Retinal pigment epithelial cell (primary cell): Measurements from ENCODE around the gene DCTPP1.
"Not testable (repeated sequence)": the region's sequence is repeated elsewhere in the genome, so short reads cannot be mapped to it uniquely, and the experiment has no call there.

Experiments
- DNase-seq: peaks from one replicate; pipeline ENCODE4 v3.0.0-alpha.2; 2010; ENCODE audit warnings: low read depth
- H3K4me3 ChIP-seq: 2 replicates; pipeline ENCODE4 v1.5.1; 2011; ENCODE audit warnings: mild to moderate bottlenecking, low read length, control low read depth, moderate library complexity
- TF ChIP-seq, protein P1 (sequence below): conservative IDR thresholded peaks from 2 replicates; pipeline ENCODE4 v1.5.1; 2011; ENCODE audit warnings: low read depth, low read length, control low read depth, inconsistent platforms

Gene DCTPP1

DNA sequence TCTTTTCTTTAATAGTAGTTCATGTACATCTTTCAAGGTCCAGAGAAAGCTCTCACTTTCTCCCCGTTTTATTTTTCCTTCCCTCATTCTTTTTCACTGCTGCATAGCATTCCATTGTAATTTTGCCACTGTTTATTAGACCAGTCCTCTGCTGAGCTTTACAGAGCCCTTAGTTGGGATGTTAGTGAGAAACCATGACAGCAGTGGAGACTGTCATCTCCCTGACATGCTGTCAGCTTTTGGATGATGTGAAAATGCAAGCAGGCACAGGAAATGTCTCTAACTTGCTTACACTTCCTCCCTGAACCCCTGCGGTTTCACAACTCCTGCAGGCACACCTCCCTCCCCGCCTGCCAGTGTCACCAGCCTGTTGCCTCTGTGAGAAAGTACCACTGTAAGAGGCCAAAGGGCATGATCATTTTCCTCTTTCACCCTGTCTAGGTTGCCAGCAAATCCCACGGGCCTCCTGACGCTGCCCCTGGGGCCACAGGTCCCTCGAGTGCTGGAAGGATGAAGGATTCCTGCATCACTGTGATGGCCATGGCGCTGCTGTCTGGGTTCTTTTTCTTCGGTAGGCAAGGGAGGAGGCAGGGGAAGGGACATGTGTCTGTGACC is 42.6 kb upstream of the DCTPP1 start, which contains the start of gene ITGAL:
TSS of gene ITGAL (plus strand) at position 415 of the 615 bp plus-strand sequence. CDS start at position 511, 96 bp downstream.
- TF ChIP-seq, protein P1, sequence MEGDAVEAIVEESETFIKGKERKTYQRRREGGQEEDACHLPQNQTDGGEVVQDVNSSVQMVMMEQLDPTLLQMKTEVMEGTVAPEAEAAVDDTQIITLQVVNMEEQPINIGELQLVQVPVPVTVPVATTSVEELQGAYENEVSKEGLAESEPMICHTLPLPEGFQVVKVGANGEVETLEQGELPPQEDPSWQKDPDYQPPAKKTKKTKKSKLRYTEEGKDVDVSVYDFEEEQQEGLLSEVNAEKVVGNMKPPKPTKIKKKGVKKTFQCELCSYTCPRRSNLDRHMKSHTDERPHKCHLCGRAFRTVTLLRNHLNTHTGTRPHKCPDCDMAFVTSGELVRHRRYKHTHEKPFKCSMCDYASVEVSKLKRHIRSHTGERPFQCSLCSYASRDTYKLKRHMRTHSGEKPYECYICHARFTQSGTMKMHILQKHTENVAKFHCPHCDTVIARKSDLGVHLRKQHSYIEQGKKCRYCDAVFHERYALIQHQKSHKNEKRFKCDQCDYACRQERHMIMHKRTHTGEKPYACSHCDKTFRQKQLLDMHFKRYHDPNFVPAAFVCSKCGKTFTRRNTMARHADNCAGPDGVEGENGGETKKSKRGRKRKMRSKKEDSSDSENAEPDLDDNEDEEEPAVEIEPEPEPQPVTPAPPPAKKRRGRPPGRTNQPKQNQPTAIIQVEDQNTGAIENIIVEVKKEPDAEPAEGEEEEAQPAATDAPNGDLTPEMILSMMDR: no peak
- no peak within 1 kb of the TSS for H3K4me3 ChIP-seq
- no peak for DNase-seq

- no peak for DNase-seq
Measured at GRCh38 chr16:30470632-30470995, 40.8 kb upstream of the DCTPP1 start.

GRCh38 chr16:30470170-30470512 is 40.3 kb upstream of the DCTPP1 start:
- no peak for DNase-seq

More at GRCh38 chr16:30470632-30470995, 40.8 kb upstream of the DCTPP1 start:
- H3K4me3 ChIP-seq: no peak overlapping the region
- TF ChIP-seq, protein P1: no peak

DNA sequence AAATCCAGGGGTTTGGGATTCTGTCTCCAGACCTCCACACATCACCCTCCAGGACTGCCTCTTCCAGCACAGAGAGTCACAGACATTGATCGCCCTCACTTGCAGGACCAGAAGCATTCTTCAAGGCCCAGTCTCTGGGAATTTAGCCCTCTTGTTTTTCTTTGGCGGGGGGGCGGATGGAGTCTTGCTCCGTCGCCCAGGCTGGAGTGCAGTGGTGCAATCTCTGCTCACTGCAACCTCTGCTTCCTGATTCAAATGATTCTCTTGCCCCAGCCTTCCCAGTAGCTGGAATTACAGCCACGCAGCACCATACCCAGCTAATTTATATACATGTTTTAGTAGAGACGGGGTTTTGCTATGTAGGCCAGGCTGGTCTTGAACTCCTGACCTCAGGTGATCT is 34.2 kb upstream of the DCTPP1 start:
- H3K4me3 ChIP-seq: no peak overlapping the region
- TF ChIP-seq, protein P1: no peak
- DNase-seq: no peak

More at GRCh38 chr16:30470170-30470512, 40.3 kb upstream of the DCTPP1 start:
- H3K4me3 ChIP-seq: no peak overlapping the region
- TF ChIP-seq, protein P1: no peak

DNA sequence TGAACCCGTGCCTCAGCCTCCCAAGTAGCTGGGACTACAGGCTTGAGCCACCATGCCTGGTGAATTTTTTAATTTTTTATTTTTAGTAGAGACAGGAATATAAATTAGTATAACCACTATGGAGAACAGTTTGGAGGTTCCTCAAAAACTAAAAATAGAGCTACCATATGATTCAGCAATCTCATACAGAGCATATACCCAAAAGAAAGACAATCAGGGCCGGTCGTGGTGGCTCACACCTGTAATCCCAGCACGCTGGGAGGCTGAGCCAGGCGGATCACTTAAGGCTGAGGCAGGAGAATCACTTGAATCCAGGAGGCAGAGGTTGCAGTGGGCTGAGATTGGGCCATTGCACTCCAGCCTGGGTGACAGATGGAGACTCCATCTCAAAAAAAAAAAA is 31.6 kb upstream of the DCTPP1 start:
- DNase-seq, H3K4me3 ChIP-seq: not testable (repeated sequence)

GRCh38 chr16:30459456-30459855 is 29.6 kb upstream of the DCTPP1 start:
- TF ChIP-seq, protein P1: no peak
- DNase-seq: no peak
- no peak overlapping the region for H3K4me3 ChIP-seq

- no peak for DNase-seq
- H3K4me3 ChIP-seq: no peak overlapping the region
- TF ChIP-seq, protein P1: no peak
Measured at GRCh38 chr16:30458561-30459394, 28.9 kb upstream of the DCTPP1 start.
